Measurements from ENCODE around the gene SCN10A. TPM values are rescaled to one million over a fixed set of nuclear protein-coding genes. Genes with fewer than 3 reads are reported as not detected.
A peak's percentile ranks its signal among the peaks of the same experiment; 100 is the strongest.

The SCN10A gene
- total RNA-seq, 1 donor from 2014 or later: not detected

DNA sequence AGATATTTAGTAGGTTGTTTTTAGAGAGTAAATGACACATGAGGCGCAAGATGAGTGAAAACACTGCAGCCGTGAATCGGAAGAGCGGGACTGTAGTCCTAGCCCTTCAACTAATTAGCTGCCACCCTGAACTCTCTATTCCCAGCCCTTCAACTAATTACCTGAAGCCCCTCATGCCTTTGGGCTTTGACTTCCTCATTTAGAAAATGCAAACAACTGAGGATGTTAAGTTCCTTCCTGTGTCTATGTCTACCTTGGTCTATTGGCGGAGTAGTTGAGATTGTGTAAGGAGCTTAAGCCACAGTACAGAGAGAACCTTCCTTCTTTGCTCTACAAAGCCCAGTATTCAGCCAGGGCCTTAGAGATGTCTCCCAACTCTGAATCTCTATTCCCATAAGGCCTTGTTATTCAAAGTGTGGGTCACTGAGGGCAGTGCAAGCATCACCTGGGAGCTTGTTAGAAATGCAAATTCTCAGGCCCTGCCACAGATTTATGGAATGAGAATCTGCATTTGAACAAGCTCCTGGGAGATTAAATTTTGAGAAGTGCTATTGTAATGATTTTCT lies 94.7 kb downstream of the SCN10A start:
- DNase-seq (ENCODE audit: low read depth): no peak

- no peak for DNase-seq (ENCODE audit: low read depth)
Observed at GRCh38 chr3:38720465-38720864, 95.6 kb downstream of the SCN10A start.

DNA sequence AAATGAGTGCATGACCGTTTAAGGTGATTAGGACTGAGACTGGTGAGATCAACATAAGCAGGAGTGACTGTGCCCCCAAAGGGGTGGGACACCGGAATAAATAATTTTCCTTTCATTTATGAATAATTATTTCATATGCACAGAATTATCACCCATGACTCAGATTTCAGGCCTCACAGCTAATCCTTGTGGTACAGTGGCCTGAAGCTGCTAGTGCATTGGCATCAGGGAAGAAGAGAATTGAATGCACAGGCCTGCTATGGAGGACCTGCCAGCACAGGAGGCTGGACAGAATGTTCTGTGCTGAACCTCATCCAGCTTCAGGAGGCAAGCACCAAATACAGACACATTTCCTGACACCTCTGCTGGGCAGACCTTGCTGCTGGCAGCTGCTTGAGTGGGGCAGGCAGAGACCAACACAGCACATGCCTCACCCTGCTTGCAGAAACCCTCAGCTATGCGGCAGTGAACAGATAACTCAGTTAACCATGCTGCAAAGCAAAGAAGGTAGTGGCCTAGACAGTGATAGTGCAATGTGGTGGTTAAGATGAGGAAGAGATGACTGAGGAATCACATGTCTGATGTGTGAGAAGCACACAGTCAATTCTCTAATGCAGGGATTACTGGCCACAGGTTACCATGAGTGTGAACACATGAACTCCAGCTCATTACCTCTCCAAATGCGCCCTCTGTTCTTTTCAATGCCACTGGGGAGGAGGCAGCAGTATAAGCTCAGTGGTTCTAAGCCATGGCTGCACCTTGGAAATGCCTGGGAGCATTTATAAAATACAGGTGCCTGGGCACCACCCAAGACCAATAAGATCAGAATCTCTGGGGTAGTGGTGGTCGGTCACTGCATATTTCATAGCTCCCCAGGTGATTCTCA lies 98.4 kb downstream of the SCN10A start:
- peak; percentile 28 for DNase-seq (ENCODE audit: low read depth)

DNA sequence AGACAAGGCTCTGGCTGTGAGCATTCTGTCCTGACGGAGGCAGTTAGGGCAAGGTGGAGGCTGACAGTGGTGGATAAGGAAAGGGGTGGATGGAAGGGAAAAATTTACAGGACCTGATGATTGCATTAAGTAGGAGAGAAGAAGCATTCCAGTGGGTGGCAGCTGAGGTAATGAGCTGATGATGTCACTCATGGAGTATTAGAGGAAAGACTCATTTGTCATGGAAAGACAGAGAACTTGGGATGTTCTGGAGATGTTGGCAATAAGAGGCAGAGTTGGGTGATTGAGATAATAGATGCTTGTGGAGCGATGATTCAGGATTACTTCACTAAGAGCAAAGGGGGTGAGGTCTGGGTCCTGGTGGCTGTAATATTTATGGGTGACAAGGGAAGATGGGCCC lies 102.9 kb downstream of the SCN10A start:
- DNase-seq (ENCODE audit: low read depth): no peak

DNA sequence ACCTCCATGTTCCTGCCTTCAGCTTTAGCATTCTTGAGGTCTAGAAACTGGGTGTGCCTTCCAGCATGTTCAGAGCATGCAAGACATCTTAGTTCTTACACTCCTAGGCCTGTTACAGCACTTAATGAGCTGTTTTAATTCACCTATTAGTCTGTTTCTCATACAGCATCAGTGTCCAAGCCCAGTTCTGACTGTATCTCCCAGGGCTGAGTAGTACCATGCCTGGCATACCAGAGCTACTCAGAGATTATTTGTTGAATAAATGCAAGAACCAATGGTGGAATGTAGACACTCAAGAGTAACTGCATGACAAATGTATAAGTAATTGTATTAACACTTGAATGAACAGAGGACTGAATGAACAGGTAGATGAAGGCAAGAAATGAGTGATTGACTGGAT lies 104.7 kb downstream of the SCN10A start:
- no peak for DNase-seq (ENCODE audit: low read depth)

- DNase-seq (ENCODE audit: low read depth): peak; percentile 5
Observed at GRCh38 chr3:38707730-38708129, 108.3 kb downstream of the SCN10A start.

DNA sequence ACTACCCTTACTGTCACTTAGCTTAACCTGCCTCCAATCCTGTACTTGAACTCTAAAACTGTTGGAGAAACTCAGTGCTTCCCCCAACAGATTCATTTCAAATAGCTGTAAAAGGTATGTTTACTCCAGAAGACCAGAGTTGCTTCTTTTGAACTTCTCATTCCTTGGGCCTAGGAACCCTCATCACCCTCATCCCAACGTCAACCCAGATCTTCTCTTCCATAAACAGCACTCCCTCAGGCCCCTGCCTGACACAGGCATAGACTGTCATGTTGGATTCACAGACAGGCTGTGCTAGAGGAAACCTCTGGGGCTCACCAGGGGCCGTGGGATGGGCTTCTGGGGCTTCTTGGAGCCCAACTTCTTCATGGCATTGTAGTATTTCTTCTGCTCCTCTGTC lies 109.1 kb downstream of the SCN10A start:
- DNase-seq (ENCODE audit: low read depth): no peak

DNA sequence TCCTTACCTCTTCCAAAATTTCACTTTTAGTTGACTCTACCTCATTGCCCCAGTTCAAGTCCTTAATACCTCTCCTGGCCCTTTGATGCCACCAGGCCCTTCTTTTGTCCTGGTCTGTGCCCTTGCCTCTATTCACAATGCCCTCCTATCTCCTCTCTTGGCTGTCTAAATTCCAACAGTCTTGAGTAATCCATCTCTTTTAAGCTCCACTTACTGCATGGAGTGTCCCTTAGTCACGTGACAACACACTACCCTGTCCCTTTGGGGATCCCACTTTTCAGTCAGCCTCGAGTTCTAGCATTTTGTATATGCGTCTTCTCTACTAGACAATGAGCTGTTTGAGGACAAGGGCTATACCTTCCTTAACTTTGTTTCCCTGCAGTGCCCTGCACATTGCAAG lies 113.8 kb downstream of the SCN10A start:
- DNase-seq (ENCODE audit: low read depth): no peak

DNA sequence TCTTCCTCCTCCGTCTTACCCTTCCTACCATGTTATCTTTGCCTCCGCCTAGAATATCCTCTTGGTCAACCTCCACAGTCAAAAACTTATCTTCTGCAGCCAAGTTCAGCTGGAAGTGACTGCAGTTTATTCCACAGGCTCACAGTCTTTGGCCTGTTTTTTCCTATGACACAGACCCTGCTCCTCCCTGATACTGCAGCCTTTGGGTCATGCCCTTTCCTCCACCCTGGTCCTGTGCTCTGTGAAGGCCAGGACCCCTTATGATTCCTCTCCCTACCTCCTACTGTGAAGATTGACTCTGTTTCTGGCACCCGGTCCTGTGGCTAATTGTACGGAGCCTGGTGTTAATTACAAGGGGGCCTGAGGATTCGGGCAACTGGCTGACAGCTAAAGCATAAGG lies 117.3 kb downstream of the SCN10A start:
- no peak for DNase-seq (ENCODE audit: low read depth)

- DNase-seq (ENCODE audit: low read depth): no peak
Observed at GRCh38 chr3:38698061-38698460, 118.0 kb downstream of the SCN10A start.

DNA sequence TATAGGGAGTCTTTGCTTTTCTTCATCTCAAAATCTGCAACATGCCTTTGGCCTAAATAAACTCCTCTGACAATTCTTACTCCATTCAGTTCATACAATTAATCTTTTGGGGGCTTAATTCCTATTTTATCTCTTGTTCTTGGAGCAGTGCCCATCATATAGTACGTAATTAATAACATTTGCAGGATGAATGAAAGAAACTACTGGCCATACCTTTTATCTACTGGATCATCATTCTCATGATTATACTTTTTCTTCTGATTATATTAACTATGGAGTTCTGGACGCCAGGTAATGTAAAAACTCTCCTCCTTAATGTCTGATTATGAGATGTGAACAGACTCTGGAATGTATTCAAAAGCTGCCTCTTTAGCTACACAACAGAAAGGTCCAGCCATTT lies 120.0 kb downstream of the SCN10A start:
- no peak for DNase-seq (ENCODE audit: low read depth)

DNA sequence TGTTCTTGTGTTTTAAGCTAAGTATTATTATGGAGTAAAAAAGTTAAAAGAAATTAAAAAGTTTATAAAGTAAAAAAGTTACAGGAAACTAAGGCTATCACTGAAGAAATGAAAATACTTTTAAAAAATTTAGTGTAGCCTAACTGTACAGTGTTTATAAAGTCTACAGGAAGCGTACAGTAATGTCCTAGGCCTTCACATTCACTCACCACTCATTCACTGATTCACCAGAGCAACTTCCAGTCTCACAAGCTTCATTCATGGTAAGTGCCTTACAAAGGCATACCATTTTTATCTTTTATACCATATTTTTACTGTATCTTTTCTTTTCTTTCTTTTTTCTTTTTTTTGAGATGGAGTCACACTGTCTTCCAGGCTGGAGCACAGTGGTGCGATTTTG lies 125.8 kb downstream of the SCN10A start:
- DNase-seq (ENCODE audit: low read depth): no peak

DNA sequence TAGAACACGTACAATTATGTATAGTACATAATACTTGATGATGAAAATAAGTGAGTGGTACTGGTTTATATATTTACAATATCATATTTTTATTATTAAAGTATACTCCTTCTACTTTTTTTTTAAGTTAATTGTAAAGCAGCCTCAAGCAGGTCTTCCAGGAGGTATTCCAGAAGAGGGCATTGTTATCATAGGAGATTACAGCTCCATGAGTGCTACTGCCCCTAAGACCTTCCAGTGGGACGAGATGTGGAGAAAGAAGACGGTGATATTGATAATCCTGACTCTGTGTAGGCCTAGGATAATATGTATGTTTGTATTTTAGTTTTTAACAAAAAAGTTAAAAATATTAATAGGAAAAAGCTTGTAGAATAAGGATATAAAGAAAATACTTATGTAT lies 126.2 kb downstream of the SCN10A start:
- no peak for DNase-seq (ENCODE audit: low read depth)

GRCh38 chr3:38689346-38689745 lies 126.7 kb downstream of the SCN10A start:
- no peak for DNase-seq (ENCODE audit: low read depth)

DNA sequence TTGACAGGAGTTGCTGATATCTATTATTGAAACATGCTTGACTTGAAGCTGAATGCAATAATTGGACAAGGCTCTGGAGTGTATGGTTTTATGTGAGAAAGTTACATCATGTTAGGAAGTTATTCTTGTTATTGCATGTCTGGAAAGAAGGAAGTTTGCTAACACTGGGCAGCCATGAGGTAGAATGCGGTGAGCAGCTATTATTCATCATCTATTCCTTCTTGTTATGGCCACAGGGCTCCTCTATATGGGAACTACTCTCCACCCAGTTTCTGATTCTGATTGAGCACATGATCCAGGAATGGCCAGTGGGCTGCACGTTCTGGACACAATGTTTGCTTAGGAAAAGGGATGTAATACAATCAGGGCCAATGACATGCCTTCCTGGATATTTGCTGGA lies 128.7 kb downstream of the SCN10A start:
- no peak for DNase-seq (ENCODE audit: low read depth)

- no peak for DNase-seq (ENCODE audit: low read depth)
Observed at GRCh38 chr3:38684546-38684945, 131.5 kb downstream of the SCN10A start.

GRCh38 chr3:38669668-38670067 lies 146.3 kb downstream of the SCN10A start:
- no peak for DNase-seq (ENCODE audit: low read depth)

GRCh38 chr3:38662544-38662943 lies 153.5 kb downstream of the SCN10A start:
- no peak for DNase-seq (ENCODE audit: low read depth)

DNA sequence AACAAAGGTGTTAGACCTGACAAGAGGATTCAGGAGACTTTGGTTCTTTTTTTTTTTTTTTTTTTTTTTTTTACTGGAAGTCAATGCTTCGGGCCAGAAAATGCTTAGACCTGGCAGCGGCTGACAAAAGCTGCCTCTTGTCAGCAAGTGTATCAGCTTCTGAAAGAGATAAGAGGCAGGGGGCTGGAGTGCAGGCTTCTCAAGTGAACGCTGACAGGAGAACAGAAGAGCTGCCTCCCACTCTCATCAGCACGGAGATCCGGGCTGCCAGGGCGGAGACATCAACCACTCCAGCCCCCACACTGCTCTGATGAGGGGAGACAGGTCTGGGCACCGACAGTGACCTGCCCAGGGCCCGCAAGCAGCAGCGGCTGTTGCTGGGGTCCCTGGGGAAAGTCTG lies 157.2 kb downstream of the SCN10A start:
- no peak for DNase-seq (ENCODE audit: low read depth)

DNA sequence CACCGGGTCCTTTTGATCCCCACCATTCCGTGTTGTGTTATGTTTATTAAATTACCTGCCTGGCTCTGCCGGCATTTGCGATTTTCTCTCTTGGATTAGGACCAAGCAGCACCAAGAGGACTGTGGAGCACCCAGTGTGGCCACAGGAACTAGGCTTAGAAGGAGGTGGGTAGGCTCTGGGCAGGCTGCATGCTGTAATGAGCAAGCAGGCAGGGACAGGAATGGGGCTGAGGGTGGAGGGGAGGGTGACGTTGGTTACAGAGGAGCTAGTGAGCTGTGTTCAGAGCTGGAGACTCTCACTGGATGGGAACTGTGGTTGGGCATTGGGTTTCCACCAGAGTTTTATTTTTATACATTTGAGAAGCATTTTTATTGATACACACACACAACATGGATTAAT lies 158.6 kb downstream of the SCN10A start:
- DNase-seq (ENCODE audit: low read depth): no peak

GRCh38 chr3:38655708-38656300 lies 160.2 kb downstream of the SCN10A start:
- peak; percentile 74 for DNase-seq (ENCODE audit: low read depth)

DNA sequence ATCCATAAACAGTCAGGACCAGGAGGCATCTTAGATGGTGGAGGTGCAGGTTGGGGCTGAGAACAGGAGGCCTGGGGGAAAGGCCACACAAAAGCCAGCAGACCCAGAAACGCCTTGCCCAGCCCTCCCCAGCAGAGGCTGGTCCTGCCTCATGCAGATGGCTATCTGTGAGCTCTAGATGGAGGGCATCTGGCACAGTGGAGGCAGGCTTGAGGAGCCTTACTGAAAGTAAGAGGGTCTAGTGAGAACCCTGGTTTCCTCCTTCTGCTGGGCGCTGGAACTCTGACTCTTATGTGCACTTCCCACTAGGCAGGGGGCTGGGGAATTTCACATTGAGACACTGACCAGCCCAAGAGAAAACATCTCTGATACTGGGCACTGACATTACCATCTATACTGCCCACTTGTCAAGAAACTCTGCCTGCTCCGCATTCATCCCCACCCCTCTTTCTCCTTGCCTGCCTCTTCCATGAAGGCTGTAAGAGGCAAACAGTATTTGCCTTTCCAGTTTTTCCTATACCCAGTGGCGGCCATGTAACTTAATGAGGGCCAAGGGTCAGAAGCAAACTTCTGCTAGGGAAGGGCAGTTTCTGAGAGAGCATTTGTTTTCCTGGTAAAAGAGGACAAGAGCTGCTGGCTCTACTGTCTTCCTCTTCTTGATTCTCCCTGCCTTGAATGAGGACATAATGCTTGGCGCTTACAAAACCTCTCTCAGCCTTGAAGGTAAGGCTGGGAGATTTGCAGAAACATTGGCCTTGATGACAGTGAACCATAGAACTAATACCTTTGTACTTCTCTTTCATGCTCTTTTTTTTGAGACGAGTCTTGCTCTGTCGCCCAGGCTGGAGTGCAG lies 162.1 kb downstream of the SCN10A start:
- no peak for DNase-seq (ENCODE audit: low read depth)
